ENCODE measurements around the gene ANKRD16.
"Not testable (repeated sequence)": the region's sequence is repeated elsewhere in the genome, so short reads cannot be mapped to it uniquely, and the experiment has no call there.

The ANKRD16 gene

GRCh38 chr10:5871596-5871995, 18.1 kb downstream of the ANKRD16 start:
- no peak for DNase-seq

GRCh38 chr10:5869156-5869555, 20.5 kb downstream of the ANKRD16 start:
- DNase-seq = no peak

GRCh38 chr10:5868383-5868782, 21.3 kb downstream of the ANKRD16 start:
- not testable (repeated sequence) for DNase-seq

GRCh38 chr10:5867091-5867615, 22.5 kb downstream of the ANKRD16 start:
- DNase-seq = not testable (repeated sequence)

- not testable (repeated sequence) for DNase-seq
Measured at GRCh38 chr10:5866451-5867081, 23.1 kb downstream of the ANKRD16 start.

- DNase-seq = not testable (repeated sequence)
Measured at GRCh38 chr10:5862981-5863685, 26.6 kb downstream of the ANKRD16 start.

GRCh38 chr10:5862360-5862961, 27.2 kb downstream of the ANKRD16 start:
- DNase-seq = no peak

GRCh38 chr10:5860066-5860465, 29.6 kb downstream of the ANKRD16 start:
- no peak for DNase-seq

GRCh38 chr10:5858811-5859210, 30.9 kb downstream of the ANKRD16 start:
- DNase-seq = no peak

- DNase-seq = no peak
Measured at GRCh38 chr10:5856701-5857004, 33.0 kb downstream of the ANKRD16 start.

GRCh38 chr10:5855979-5856700, 33.6 kb downstream of the ANKRD16 start:
- DNase-seq = no peak

- no peak for DNase-seq
Measured at GRCh38 chr10:5854131-5854475, 35.6 kb downstream of the ANKRD16 start.

- DNase-seq = not testable (repeated sequence)
Measured at GRCh38 chr10:5846667-5847066, 43.0 kb downstream of the ANKRD16 start.

GRCh38 chr10:5844345-5845055, 45.2 kb downstream of the ANKRD16 start:
- DNase-seq = no peak

- DNase-seq = no peak
Measured at GRCh38 chr10:5843686-5844344, 45.9 kb downstream of the ANKRD16 start.

- DNase-seq = no peak
Measured at GRCh38 chr10:5841965-5842364, 47.7 kb downstream of the ANKRD16 start.

GRCh38 chr10:5840314-5841307, 49.1 kb downstream of the ANKRD16 start:
- no peak for DNase-seq

- DNase-seq = not testable (repeated sequence)
Measured at GRCh38 chr10:5836181-5836580, 53.5 kb downstream of the ANKRD16 start.

- DNase-seq = no peak
Measured at GRCh38 chr10:5835446-5836095, 54.1 kb downstream of the ANKRD16 start.

- no peak for DNase-seq
Measured at GRCh38 chr10:5833814-5834213, 55.9 kb downstream of the ANKRD16 start.

All from activated effector memory CD4-positive, alpha-beta T cell treated with anti-CD3 and anti-CD28 coated beads, Interleukin-2, amount 50 U/mL, for 16 hours (primary cell).